K562 (cell line): Measurements from ENCODE around the gene SDF4. TPM values are rescaled to one million over a fixed set of nuclear protein-coding genes. Genes with fewer than 3 reads are reported as not detected.

Source experiments
- ATAC-seq: fragments of 200-7000 bp; cut with Tn5 transposase; 3 replicates; pipeline ENCODE4 v1.9.1; 2020; ENCODE audit warnings: moderate library complexity
- BruUV-seq: library from RNA; stranded (reverse); fragments of 400-500 nt; replicated peaks from 2 replicates; lab custom pipeline; 2021; lab: Mats Ljungman, UMichigan
- CTCF ChIA-PET: fragments of 300-600 bp; formaldehyde crosslinking; extraction: SDS; loops from one replicate; lab custom pipeline; 2021; ENCODE audit warnings: low intra/inter-chr PET ratio; lab: Yijun Ruan, JAX
- POLR2A ChIA-PET: fragments of 300-600, 350-650 bp; sonication (Branson Sonifier 250); formaldehyde crosslinking; extraction: SDS; loops from one replicate; lab custom pipeline; 2021; ENCODE audit warnings: antibody characterized with exemption, inconsistent platforms; lab: Yijun Ruan, JAX
- DNase-seq, 4 experiments: peaks; one replicate each; pipeline versions ENCODE4 v3.0.0 to v3.0.0-alpha.2; 2011 to 2018; ENCODE audit warnings: low spot score in 3 of 4, mixed read lengths in 3 of 4; ENCODE audit errors: extremely low read depth in 1 of 4
- FAIRE-seq: peaks from 2 replicates; lab custom pipeline; 2011; peaks lifted over from hg19 to GRCh38; lab: Jason Lieb, UNC
- H2AFZ ChIP-seq: 2 replicates; pipeline ENCODE4 v1.6.0; 2011; ENCODE audit warnings: low read depth, low read length, control low read depth, inconsistent platforms
- H3K27ac ChIP-seq: fragments of 200-600 bp; 3 replicates; pipeline ENCODE4 v1.8.0; 2011; ENCODE audit warnings: low read depth, mild to moderate bottlenecking, control low read depth, inconsistent platforms, low read length, moderate library complexity, mixed read lengths; ENCODE audit errors: extremely low read depth
- H3K27me3 ChIP-seq, 2 experiments: fragments of 300-600 bp in 1 of 2; 2 replicates in 1 of 2; 3 replicates in 1 of 2; pipeline versions ENCODE4 v1.6.0 to v1.8.0; 2011; ENCODE audit warnings: inconsistent platforms in 2 of 2, low read length in 2 of 2, mild to moderate bottlenecking in 1 of 2, mixed read lengths in 1 of 2, moderate library complexity in 1 of 2; ENCODE audit not compliant: control insufficient read depth in 2 of 2, insufficient read depth in 2 of 2
- H3K36me3 ChIP-seq: fragments of 300-600 bp; 3 replicates; pipeline ENCODE4 v1.8.0; 2011; ENCODE audit warnings: mild to moderate bottlenecking, low read length, inconsistent platforms; ENCODE audit not compliant: control insufficient read depth, insufficient read depth
- H3K4me1 ChIP-seq, 2 experiments: fragments of 200-600 bp in 1 of 2; replicated peaks in 1 of 2; 2 replicates in 1 of 2; 3 replicates in 1 of 2; pipeline versions ENCODE4 v1.5.1 to v1.8.0; 2011; ENCODE audit warnings: inconsistent platforms in 2 of 2, low read length in 2 of 2, mild to moderate bottlenecking in 1 of 2, mixed read lengths in 1 of 2, moderate library complexity in 1 of 2; ENCODE audit not compliant: control insufficient read depth in 2 of 2, insufficient read depth in 2 of 2
- H3K4me2 ChIP-seq: 2 replicates; pipeline ENCODE4 v1.6.1; 2011; ENCODE audit warnings: low read length, control low read depth, inconsistent platforms, mixed read lengths; ENCODE audit not compliant: insufficient read depth
- H3K4me3 ChIP-seq: fragments of 200-600 bp; sonication (generic), shearing (Covaris generic); 2 replicates; pipeline ENCODE4 v1.5.1; 2016; ENCODE audit warnings: control low read depth, inconsistent platforms
- H3K79me2 ChIP-seq: fragments of 200-600 bp; 3 replicates; pipeline ENCODE4 v1.8.0; 2011; ENCODE audit warnings: low read length, inconsistent platforms; ENCODE audit not compliant: control insufficient read depth, insufficient read depth
- H3K9ac ChIP-seq, 2 experiments: 2 replicates each; pipeline versions ENCODE4 v1.6.0 to v1.6.1; 2011; ENCODE audit warnings: low read depth in 2 of 2, low read length in 2 of 2, control low read depth in 1 of 2, inconsistent platforms in 1 of 2, mild to moderate bottlenecking in 1 of 2, mixed read lengths in 1 of 2; ENCODE audit not compliant: insufficient read depth in 1 of 2
- H3K9me1 ChIP-seq: one replicate; pipeline ENCODE4 v1.6.0; 2011; ENCODE audit warnings: inconsistent platforms, mild to moderate bottlenecking, low read length, moderate library complexity; ENCODE audit not compliant: control insufficient read depth, insufficient read depth
- H3K9me3 ChIP-seq: replicated peaks from 2 replicates; pipeline ENCODE4 v1.5.1; 2011; ENCODE audit warnings: low read depth, low read length, inconsistent platforms; ENCODE audit not compliant: control insufficient read depth, insufficient read depth
- H4K20me1 ChIP-seq: replicated peaks from 2 replicates; pipeline ENCODE4 v1.6.1; 2011; ENCODE audit warnings: low read length, inconsistent platforms, mixed read lengths; ENCODE audit not compliant: control insufficient read depth, insufficient read depth
- BRD9 ChIP-seq: fragments of 450-650 bp; IDR thresholded peaks from 2 replicates; pipeline ENCODE4 v1.6.1; 2018; ENCODE audit warnings: low read depth; ENCODE audit not compliant: partially characterized antibody
- COPS2 ChIP-seq: fragments of 450-650 bp; conservative IDR thresholded peaks from 2 replicates; pipeline ENCODE4 v1.6.1; 2016; ENCODE audit warnings: mild to moderate bottlenecking, moderate library complexity
- MYNN ChIP-seq, 2 experiments: sonication (generic); formaldehyde crosslinking in 1 of 2; IDR thresholded peaks; 2 replicates each; pipeline versions ENCODE4 v1.5.0 to v1.6.1; 2016 to 2020; ENCODE audit warnings: antibody characterized with exemption in 1 of 2, missing genetic modification reagents in 1 of 2
- NBN ChIP-seq: fragments of 450-650 bp; IDR thresholded peaks from 2 replicates; pipeline ENCODE4 v1.6.1; 2016; ENCODE audit warnings: low read depth, mild to moderate bottlenecking
- NR2F6 ChIP-seq: fragments of 450-650 bp; formaldehyde crosslinking; IDR thresholded peaks from 2 replicates; pipeline ENCODE4 v1.4.0; 2020; ENCODE audit warnings: mild to moderate bottlenecking
- POLR2G ChIP-seq: fragments of 200-400 bp; formaldehyde crosslinking; IDR thresholded peaks from 2 replicates; pipeline ENCODE4 v1.6.1; 2017; ENCODE audit warnings: low read depth, mild to moderate bottlenecking, antibody characterized with exemption, low read length, moderate library complexity
- RBM17 ChIP-seq: fragments of 200-400 bp; formaldehyde crosslinking; IDR thresholded peaks from 2 replicates; pipeline ENCODE4 v1.6.1; 2017; ENCODE audit warnings: low read depth, mild to moderate bottlenecking, low read length, borderline replicate concordance
- RBM22 ChIP-seq: fragments of 200-400 bp; formaldehyde crosslinking; IDR thresholded peaks from 2 replicates; pipeline ENCODE4 v1.6.1; 2018; ENCODE audit warnings: low read length, low read depth; ENCODE audit not compliant: poor library complexity, severe bottlenecking
- STAT5B ChIP-seq: fragments of 250-450 bp; sonication (Bioruptor Pico); IDR thresholded peaks from 2 replicates; pipeline ENCODE4 v1.8.0; 2021; ENCODE audit warnings: mild to moderate bottlenecking, inconsistent platforms
- ZBTB17 ChIP-seq: fragments of 450-650 bp; formaldehyde crosslinking; IDR thresholded peaks from 2 replicates; pipeline ENCODE4 v1.4.0; 2020; ENCODE audit warnings: mild to moderate bottlenecking
- ZKSCAN3 ChIP-seq: fragments of 250-450 bp; sonication (Bioruptor Pico); IDR thresholded peaks from 2 replicates; pipeline ENCODE4 v1.4.0; 2020
- WGBS: fragments of 100-300 bp; shearing (Covaris generic); methylation state at CpG from one replicate; pipeline ENCODE4 v1.1.6; 2016; ENCODE audit warnings: low coverage, mixed read lengths; ENCODE audit not compliant: insufficient coverage; ENCODE audit errors: missing lambda C conversion rate; 5-methylcytosine and 5-hydroxymethylcytosine counted together
- in situ Hi-C: fragments of 300-500 bp; cut with MboI; formaldehyde crosslinking; loops from 4 replicates; pipeline ENCODE4 v1.15.0; 2018; ENCODE audit warnings: inconsistent platforms, mixed read lengths
- intact Hi-C: fragments of 100-400 bp; cut with micrococcal nuclease; formaldehyde crosslinking; loops from 2 replicates; pipeline ENCODE4 v1.14.2; 2022
- polyA plus RNA-seq, 8 experiments: library from polyadenylated mRNA; depleted of rRNA in 4 of 8; stranded (reverse) in 5 of 8; unstranded in 3 of 8; fragments of >200 nt; fragmentation: Nextera tagmentation in 2 of 8; fragmentation: Illumina TruSeq in 1 of 8; extraction: Ambion mirVana in 2 of 8; extraction: Trizol in 1 of 8; gene quantifications; 2 replicates each; pipeline versions ENCODE4 v1.2.1 to v1.2.3, GENCODE V29; 2011 to 2014; ENCODE audit warnings: inconsistent platforms in 1 of 8, missing spikeins in 1 of 8
- total RNA-seq, 7 experiments: library from RNA; depleted of rRNA in 6 of 7; stranded (reverse); fragments of >200 nt in 6 of 7; fragmentation: Illumina TruSeq in 2 of 7; extraction: Trizol in 2 of 7; gene quantifications; 2 replicates each; pipeline versions ENCODE4 v1.2.1 to v1.2.3, GENCODE V29; 2011 to 2021; ENCODE audit warnings: low replicate concordance in 1 of 7

The SDF4 gene
- total and polyA plus RNA-seq, 9 of the 15 experiments (the other 6 are each of a cell fraction or from before 2014, with no cell fraction given) = 0.35 to 160 (median 65.2) TPM

DNA sequence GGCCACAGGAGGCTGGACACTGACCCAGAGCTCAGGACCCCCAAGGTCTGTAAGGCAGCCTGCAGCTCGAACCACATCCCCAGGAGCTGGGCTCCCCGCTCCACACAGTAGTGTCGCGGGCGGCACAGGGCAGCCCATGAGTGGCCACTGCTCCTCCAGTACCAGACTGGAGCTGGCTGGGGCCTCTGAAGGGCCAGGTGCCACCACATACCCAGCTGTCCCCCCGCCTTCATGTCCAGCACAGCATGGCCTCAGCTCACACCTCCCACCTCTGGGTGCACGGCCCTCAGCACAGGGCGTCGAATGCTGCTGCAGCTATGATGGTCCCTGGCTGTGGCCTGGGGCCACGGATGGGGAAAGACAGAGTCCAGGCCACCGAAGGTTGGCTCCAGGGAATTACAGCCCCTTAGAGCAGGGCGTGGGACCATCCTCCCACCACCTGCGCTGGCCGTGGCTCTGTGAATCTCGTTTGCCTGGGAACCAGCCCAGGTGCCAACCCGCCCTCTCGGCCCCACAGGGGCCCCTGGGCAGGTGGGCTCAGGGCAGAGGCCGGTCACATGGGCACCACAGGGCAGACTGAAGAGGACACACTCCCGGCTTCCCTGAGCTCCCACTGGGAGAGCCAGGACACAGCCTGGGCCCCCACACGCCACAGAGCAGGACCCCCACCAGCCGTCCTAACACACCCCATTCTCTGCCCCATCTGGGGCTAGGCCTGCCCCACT is 15.8 kb downstream of the SDF4 start:
- Histone ChIP-seq H3K79me2 (no peaks in the 10 kb centered on the region), H4K20me1 (no peaks in the 10 kb centered on the region; the same call in 1 of the 2 replicates), H3K9me3 (no peaks in the 10 kb centered on the region), H2AFZ (no peak overlapping the region), H3K9me1 (no peaks in the 10 kb centered on the region), H3K4me3 (no peak overlapping the region), H3K27me3 (no peaks in the 10 kb centered on the region), H3K27ac (no peak overlapping the region), H3K4me1 (peaks cover 0 to 79% of the 10 kb centered on the region in 2 experiments; a peak in 2 of 5 replicates), H3K4me2 (no peak overlapping the region), H3K9ac (no peak overlapping the region; a peak in 1 of 4 replicates), H3K36me3 (peaks cover 54% of the 10 kb centered on the region; the same call in 2 of the 3 replicates)
- in situ Hi-C loops = no loop called here
- BruUV-seq = no TSS peak
- 89% methylated on average over 19 of the region's 21 CpGs for WGBS
- TF ChIP-seq ZKSCAN3 (CRISPR knock-in tag) (no peak), POLR2G (peak; percentile 74), STAT5B (CRISPR knock-in tag) (no peak), NBN (no peak), NR2F6 (CRISPR knock-in tag) (no peak), RBM22 (peak; percentile 59), ZBTB17 (CRISPR knock-in tag) (no peak), BRD9 (no peak), RBM17 (no peak), COPS2 (no peak), MYNN (IDR thresholded peaks at IDR 0.05) (0 out of 2 replicates have a peak, but pooled peaks have one; percentile 10), MYNN (CRISPR knock-in tag; IDR thresholded peaks at IDR 0.05) (no peak)
- POLR2A ChIA-PET = interaction anchor here (0.6 to 2.0 kb wide), 4 partner anchors 10 to 42 kb away, joined by 3 to 7 read pairs (median 4); no protein-coding TSS in a partner anchor
- FAIRE-seq (no peak), ATAC-seq (peak; percentile 13), DNase-seq (no peak)
- intact Hi-C loops = no loop called here
- CTCF ChIA-PET = no interaction called here
